Midbrain (tissue), 1 donor: ENCODE measurements around the gene PPFIA2.

Source experiments
- DNase-seq: peaks from one replicate; lab custom pipeline; 2025; lab: John Stamatoyannopoulos, UW

The PPFIA2 gene

DNA sequence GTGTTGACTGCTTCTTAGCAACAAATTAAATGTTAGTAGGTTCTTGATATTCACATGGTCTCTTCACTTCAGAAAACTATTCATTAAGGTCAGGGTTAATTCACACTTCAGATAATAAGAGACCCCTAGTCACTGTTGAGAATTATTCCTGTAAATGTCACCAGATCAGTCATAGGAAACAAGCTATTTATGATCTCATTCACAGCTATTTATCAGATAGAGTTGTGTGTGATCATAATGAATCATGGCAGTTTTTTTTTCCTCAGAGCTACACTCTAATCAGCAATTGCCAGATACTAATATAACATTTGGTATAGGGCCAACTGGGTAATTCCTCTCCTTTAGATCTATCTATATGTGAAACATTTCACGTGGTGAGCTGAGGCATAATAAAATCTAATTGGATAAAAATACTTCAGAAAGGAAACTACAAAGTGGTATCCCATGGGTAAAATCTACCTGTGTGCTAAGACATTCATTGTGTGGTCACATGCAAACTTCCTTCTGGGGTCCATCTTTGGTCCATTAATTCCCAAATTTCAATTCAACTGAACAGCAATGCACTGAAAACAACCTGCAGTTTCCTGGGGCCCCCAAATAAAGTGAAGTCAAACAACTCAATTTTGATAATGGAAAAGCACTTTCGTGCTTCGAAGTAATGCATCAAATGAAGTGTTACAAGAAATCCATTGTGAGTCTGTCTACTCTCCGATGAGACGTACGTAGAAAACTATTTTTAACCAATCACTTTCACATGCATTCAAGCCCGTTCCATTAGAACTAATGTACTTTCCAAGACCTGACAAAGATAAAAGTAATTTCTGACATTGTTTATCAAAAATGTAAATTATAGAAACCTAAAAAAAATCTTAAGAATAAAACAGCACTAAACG, 484.3 kb downstream of the PPFIA2 start:
- DNase-seq = no peak

DNA sequence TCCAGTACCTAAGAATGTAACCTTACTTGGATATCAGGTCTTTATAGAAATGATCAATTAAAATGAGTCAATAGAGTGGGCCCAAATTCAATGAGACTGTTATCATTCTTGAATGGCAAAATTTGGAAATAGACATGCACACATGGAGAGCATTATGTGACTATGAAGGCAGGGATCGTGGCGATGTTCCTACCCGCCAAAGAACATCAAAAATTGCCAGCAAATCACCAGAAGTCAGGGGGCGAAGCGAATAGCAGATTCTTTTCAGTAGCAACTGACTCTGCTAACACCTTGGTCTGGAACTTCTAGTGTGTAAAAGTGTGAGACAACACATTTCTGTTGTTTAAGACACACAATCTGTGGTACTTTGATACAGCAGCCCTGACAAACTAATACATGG, 488.8 kb downstream of the PPFIA2 start:
- DNase-seq = no peak

DNA sequence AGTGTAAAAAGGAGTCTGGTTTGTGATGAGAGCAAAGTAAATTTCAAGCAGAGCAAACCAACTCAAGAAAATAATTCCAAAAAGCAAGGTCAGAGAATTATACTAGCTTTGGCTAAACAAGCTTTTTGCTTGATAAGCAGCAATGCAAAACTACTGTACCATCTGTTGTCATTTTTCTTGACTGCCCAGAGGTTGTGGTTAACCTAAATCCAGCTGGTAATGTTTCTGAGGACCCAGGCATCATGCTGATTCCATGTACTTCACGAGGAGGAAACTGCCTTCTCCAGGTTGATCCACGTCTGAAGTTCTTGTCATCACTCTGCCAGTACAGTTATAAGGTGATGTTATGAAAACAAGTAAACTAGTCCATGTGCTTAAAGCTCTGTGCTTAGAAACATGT, 496.1 kb downstream of the PPFIA2 start:
- no peak for DNase-seq

DNA sequence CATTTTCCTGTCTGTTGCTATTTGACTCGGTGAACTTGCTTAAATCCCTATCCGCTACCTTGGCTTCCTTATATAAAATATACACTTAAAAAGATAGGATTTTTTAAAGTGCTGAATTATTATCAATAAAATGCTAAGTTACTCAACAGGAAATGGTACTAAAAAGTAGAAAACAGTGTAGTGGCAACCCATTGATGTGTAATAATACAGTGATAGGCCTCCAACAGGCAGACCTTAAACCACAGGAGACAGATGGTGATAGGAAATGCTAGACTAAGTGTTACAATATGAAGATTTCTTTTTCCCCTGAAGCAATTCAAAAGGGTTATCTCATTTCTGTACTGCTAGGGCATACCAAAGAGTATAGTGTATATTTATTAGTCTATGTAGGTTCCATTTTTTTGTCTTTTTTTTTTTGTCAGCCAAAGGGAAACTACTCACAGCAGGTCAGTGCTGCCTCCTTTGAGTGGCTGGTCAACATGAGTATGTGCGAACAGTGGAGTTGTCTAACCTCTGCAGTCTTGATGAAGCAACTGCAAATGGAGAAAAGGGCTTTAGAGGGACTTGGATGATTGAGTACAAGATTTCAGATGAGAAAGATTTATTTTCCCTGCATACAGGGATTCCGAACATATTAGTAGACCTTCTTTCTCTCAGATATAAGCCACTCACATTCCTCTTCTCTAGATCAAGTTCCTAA, 497.5 kb downstream of the PPFIA2 start:
- DNase-seq = no peak

DNA sequence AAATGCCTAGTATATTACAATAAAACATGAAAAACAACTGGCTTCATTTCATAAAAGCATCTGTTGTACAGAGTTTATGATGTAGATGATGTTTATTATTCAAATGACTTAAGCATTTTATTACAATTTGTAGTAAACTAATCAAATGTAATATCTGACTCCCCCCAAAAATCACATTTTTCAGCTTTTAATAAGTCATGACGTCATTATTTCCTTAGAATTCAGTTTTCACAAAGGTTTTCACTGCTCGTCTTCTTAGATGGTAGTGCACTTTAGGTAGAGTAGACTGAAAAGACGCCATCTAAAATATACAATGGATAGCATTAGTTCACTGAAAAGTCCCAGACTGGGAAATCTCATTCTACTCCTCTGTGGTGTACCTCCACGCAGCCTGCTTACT, 499.8 kb downstream of the PPFIA2 start:
- DNase-seq = no peak

DNA sequence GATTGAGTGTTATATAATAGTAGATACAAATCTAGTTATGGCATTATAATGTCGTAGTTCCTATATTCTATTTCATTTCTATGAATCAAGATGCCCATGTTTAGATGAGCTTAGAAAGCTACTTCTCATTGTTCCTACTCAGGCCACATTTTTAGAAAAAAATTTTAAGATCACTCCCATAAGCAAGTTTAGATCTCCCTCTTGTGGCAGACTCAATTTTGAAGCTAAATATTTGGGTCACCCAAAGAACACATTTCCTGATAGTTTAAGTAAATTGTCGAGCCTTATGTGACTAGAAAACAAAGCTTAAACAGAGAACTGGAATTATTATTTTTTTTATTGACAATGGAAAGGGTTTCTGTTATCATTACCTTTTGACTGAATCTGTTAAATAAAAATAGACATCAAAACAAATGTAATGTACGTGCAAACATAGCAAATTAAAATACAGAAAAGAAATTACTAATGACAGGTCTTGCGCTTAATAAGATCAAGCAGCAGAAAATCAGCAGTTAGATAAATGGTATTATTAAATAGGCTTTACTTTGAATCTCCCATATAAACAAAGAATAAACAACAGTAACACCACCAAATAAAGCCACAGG, 501.1 kb downstream of the PPFIA2 start:
- DNase-seq = peak; percentile 44

DNA sequence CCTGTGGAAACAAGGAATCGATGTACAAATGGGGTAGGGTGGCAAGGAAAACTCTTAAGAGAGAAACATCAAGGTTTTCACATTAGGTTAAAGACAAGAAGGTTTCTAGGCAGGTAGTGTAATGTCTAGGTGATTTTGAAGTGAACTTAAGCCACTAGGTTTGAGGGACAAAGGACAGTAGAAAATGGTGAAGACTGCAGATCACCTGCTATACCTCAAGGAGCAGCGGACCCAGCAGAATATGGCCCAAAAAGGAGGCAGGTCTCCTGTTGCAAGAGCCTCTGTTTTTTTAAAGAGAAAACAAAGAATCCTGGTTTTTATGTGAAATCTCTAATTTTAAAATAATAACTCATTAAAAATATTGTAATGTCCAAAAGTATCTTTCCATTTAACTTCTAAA, 503.2 kb downstream of the PPFIA2 start:
- DNase-seq = no peak

DNA sequence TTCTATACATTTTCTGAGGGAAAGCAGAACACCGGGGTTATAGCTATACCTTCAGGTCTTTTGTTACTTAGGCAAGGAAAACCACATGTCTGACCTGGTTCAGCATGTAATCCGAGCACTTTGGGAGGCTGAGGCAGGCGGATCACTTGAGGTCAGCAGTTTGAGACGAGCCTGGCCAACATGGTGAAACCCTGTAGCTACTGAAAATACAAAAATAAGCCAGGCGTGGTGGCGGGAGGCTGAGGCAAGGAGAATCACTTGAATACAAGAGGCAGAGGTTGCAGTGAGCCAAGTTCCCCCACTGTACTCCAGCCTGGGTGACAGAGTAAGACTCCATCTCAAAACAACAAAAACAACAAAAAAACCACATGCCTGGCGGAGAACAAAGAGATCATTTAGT, 503.7 kb downstream of the PPFIA2 start:
- no peak for DNase-seq

DNA sequence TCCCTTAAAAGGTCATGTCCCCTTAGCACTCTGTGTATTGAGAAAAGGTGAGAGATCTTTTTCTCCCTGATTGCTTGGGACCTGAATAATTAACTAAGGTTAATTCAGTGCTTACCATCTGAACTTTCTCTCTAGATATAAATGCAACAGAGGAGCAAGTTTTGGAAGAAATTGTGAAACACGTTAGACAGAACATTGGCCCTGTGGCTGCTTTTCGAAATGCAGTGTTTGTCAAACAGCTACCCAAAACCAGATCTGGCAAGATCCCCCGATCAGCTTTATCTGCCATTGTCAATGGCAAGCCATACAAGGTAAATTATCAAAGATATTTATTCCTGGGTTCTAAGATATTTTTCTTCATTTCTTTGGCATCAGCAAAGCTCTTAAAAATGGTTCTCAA, 505.8 kb downstream of the PPFIA2 start:
- DNase-seq = no peak

DNA sequence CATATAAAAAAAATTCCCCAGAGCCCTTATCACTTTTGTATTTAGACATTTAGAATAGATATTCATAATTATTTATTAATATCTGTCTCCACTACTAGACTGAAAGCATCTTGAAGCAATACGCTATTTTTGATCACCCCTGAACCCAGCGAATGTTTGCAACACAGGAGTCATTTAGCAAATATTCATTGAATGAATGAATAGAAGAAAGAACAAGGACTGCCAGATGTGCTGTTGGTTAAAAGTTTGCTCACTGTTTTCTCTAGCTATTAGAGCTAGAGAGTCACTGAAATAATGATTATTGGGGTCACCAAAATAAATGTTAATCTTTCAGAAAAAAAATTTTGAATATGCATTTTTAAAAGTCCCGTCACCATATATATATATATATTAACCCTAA, 506.9 kb downstream of the PPFIA2 start:
- no peak for DNase-seq

DNA sequence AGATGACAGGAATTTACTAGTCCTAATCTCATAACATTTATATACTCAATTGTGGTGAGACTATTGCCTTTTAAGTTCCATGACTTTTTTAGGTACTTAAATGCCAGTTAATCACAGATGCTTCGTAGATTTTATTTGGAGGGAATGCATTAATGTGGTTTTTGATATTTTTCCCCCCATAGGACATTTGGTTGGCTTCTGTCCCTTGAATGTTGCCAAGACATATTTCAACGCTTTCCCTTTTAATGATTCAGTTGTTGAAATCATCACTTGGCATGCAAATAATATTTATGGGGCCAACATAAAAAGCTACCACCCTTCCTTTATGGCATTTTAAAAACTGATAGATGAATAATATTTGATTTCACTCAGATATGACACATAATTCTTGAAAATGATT, 509.2 kb downstream of the PPFIA2 start:
- no peak for DNase-seq

DNA sequence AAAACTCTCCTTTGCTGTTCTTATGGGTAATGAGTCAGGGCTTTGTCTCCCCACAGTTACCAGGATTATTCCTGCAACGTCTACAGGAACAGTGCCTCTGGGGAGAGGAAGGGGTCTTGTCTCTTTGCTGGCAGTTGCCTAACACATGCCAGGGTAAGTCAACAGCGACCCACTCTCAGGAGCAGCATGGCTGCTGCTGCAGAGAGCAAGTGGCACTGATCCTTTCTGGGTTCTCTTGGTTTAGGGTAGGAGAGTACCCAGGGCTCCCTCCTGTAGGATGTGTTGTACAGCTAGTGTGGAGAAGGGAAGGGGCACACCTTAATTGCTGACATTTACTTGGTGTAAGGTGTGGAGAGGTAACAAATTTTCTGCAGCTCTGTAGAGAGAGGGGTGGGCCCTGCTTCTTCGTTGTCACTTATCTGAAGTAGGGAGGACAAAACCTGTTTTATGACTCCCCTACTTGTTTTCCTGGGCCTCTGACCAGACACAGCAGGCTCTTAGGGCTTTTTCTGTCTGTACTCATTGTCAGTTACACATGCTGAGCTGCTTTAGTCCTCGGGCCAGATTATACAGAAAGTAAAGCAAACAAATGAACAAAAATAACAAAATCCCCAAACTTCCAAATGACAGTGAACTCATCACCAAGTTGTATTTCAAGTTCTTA, 513.1 kb downstream of the PPFIA2 start:
- no peak for DNase-seq

DNA sequence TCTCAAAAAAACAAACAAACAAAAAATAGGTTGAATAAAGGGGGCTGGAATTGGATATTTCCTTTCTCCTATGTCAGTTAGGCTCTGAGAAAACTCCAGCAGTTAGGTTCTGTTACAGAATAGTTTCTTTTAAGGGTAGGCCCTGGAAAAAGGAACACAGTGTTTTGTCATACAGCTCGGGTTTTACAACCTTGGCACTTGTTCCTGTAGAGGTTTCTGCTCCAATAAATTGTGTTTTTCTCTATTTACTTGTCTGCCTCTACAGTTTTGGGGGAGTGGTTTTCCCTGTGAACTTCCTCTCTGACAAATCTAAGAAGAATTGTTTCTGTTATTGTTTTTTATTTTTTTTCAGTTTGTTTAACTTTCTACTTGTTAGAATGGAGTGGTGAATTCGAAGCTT, 513.7 kb downstream of the PPFIA2 start:
- DNase-seq = no peak

DNA sequence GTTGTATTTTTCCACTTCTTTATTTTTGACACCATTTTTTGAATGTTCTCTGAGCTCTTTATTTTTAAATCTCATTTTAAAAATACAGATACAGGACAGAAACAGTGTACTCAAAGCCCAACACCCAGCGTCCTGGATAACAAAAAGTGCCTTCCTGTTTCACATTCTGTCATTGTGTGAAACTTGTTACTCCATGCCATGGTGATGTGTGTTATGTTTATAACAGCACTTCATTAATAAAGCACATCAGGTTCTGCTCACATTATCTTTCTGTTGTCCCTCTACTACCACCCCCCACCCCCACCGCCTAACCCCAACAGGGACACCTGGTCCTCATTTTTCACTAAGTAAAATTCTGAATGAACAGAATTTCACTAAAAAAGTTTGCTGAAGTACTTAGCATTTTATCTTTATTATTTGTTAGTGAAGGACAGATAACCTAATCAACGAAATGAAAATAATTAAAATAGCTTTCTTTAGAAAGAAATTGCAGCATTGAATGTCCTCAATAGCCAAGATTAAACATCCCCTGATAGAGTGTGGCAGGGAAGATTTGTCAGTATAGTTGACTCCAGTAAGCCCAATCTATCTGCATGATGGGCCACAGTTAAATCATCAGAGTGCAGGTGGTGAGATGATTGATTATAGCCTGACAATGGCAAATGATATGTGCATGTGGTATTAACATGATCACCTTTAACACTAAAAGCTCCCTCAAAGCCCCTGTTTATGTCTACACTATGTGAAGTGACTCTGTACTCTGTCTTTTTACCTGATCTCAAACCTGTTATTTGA, 527.4 kb downstream of the PPFIA2 start:
- no peak for DNase-seq

DNA sequence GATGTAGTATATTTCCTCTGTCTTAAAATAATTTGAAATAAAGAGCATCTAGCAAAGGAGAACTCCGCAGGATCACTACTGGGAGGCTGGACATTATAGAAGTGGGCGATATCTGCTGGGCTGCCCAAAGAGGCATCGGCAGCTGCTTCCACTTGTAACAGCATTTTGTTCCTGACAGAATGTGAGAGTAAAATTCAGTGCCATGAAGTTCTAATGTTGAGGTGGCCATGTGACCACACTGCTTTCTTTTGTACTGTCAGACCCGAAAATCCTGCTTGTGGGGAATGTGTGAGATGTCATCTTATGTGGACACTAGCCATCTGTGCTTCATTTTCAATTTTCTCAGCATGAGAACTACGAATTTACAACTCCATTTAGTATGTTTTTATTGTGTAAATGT, 529.4 kb downstream of the PPFIA2 start:
- no peak for DNase-seq

DNA sequence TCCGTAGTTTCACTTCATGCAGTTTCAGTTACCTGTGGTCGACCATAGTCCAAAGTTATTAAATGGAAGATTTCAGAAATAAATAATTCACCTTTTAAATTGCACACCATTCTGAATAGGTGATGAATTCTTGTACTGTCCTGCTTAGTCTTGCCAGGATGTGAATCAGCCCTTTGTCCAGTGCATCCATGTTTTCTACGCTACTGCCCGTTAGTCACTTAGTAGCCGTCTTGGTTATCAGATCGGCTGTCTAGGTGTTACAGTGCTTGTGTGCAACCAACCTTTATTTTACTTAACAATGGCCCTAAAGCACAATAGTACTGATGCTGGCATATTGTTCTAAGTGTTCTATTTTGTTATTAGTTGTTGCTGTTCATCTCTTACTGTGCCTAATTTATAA, 534.5 kb downstream of the PPFIA2 start:
- DNase-seq = no peak

DNA sequence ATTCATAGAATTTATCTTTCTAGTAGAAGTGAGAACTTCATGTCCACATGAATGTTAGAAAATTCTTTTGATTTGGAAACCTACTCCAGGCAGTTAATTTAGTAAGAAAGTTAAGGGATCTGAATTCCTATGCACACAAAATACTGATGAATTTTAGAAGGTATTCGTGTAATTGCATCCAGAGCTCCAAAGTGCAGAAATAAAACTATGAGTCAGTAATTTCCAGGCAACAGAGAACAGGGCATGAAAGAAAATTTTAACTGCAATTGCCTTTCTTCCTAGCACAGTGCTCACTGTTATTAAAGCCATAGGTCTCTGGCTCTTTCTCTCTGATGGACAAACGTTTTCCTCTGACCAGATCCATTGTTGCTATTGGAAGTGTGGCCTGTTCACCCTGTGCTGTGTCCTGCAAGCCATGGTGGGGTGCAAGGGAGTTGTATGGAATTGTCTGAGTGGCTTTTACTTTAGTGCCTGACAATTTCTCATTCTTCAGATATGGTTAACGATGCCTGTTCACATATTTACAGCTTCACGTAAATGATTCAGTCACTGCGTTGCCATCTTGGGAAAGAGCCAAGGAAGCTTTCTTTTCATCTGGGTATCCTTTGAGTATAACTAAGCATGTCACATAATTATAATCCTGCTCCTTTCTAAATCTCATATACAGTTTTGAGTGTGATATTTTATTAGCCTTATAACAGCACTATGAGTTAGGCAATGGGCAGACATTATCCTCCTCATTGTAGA, 536.1 kb downstream of the PPFIA2 start:
- DNase-seq = no peak

DNA sequence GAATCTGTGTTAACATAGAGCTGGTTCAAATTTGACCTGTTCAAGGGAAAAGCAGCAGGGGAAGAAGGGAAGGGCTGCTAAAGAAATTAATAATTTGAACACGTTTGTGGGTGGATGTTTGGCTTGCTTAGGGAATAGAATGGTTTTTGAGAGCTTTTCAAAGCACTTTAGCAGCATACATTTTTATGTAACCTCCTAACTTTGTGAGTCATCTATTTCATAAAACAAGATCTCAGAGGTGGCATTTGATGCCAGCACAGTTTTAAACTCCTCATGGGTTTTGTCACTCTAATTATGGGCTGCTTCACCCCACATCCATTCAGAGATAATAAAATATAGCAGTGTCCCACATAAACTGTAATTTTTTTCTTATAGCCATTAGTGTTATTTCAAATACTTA, 537.5 kb downstream of the PPFIA2 start:
- no peak for DNase-seq

DNA sequence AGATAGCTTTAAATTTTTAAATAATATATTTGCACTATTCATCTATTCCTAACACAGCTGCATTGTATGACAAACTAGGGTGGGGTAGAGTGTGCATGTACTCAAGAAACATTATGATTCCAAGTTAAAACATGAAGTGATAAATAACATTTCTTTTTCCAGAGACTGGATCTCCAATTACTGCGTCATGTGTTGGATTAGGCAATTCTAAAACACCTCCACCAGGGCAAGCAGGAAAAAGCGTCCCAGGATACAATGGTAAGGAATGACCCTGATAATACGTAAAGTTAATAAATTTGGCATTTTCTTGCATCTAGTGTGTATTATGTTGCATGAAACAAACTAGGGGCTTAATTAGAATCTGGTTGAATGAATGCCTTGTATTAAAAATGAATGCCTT, 542.4 kb downstream of the PPFIA2 start:
- DNase-seq = no peak

DNA sequence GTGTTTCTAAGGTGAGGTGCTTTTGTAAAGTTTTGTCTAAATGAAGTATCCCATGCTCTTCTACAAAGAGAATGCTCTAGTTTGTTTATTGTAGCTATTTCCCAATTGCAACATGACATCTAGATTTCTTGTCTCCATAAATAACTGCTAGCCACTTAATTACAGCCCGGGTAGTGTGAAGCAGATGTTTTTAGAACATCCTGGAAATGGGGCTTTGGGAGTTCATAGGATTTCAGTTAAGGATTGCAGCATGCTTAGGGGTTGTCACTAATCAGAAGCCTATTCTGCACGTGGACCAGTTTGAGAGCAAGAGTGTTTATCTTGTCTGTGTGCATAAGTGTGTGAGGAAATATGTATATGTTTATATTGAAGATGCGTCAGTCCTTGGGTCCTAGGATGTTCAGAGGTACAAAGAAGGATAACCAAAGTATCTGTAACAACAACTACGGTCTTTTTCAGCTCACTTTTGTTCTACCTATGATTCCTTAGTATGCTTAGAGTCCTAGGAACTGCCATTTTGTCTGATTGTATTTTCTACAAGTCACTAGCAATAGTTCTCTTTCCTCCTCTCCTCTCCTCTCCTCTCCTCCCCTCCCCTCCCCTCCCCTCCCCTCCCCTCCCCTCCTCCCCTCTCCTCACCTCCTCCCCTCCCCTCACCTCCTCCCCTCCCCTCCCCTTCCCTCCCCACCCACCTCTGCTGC, 546.0 kb downstream of the PPFIA2 start:
- DNase-seq = no peak
